Measurements from ENCODE around the gene SH3BP2. TPM values are rescaled to one million over a fixed set of nuclear protein-coding genes. Genes with fewer than 3 reads are reported as not detected.
A peak's percentile ranks its signal among the peaks of the same experiment; 100 is the strongest.

Gene SH3BP2
- total RNA-seq, 1 donor from 2014 or later = 32.6 TPM

DNA sequence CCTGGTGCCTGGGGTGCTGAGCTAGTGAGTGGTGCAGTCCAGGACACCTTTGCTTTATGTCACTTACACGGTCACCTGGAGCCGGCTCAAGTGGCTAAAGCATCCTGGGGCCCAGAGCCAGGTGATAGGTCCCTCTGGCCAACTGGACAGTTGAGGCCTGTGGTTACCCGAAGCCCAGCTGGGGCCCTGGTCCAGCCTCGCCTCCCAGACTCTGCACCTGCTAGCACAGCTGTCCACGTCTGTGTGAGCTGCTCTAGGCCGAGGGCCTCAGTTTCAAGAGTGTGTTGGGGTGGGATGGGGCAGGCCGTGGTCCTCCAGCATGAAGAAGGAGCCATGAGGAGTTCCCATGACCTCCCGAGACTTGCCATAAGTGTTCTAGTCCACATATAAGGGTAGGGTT is 43.1 kb downstream of the SH3BP2 start:
- ATAC-seq = no peak

DNA sequence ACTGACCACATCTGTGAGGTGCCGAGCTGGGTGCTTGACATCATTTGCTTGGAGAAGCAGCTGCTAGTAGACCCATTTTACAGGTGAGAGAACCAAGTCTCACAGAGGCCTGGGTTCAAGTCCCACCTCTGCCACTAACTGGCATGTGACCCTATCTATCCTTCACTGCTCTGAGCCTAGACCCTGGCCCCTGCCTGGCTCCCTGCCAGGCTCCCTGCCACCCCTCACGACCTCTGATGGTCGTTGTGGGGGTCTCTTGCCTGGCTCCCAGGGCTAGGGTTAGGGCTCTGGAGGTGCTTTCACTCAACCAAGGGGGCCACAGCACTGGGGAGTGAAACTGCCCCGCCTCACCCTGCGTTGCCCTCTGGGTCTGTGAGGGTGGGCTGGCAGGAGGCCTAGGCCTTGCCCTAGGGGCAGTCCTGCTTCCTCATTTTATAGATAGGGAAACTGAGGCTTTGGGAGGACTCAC is 43.5 kb downstream of the SH3BP2 start:
- ATAC-seq = no peak

DNA sequence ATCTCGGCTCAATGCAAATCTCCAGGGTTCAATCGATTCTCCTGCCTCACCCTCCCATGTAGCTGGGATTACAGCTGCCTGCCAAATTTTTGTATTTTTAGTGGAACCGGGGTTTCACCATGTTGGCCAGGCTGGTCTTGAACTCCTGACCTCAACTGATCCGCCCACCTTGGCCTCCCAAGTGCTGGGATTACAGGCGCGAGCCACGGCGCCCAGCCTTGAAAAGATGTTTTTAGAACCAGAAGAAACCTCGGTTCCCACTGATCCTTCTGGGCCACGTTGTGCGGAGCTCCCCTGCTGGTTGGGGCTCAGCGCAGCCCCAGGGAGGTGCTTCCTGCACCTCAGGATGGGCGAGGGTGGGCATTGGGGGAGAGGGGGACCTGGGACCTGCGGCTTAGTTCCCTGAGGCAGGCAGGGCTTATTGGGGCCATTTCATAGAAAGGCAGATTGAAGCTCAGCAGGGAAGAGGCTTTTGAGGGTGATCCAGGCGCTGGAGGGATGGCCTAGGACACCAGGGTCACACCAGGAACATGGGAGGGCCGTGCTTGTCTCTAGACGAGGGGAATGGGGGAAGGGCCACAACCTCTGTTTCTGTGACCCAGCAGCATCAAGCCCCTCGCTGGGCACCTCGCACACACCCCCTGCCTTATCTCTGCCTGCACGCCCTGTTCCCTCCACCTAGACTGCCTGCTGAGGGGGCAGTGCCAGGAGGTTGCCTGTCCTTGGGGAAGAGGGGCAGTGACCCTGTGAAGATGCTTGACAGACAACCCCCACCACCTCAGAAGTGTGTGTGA is 44.4 kb downstream of the SH3BP2 start:
- no peak for ATAC-seq

GRCh38 chr4:2837904-2838496 is 45.1 kb downstream of the SH3BP2 start:
- peak; percentile 43 for ATAC-seq

DNA sequence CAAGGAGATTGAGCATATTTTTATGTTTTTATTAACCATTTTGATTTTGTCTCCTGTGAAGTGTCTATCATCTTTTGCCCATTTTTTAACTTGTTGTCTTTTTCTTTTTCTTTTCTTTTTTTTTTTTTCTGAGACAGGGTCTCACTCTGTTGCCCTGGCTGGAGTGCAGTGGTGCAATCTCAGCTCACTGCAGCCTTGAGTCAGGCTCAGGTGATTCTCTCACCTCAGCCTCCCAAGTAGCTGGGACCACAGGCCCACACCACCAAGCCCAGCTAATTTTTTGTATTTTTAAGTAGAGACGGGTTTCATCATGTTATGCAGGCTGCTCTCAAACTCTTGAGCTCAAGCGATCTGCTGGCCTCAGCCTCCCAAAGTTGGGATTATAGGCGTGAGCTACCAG is 46.2 kb downstream of the SH3BP2 start:
- ATAC-seq = no peak

DNA sequence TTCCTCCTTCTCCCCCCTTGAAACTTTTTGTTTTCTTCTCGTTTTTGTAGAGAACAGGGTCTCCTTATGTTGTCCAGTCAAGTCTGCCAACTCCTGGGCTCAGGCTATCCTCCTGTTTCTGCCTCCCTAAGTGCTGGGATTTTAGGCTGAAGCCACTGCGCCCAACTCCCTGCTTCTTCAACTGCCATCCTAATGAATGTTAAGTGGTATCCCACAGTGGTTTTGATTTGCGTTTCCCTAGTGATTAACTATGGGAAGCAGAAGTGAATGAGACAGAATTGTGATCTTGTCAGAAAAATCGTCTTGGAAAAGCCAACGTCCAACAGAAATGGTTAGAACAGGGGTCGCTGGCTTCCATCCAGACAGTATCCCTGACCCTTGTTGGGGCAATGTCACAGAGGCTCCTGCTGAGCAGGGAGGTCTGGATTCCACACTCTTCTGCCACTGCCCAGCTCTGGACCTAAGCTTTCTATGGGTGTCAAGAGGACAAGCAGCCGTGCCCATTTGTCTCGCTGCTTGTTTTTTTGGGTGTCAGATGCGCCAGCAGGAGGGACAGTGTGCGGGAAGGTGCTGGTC is 49.9 kb downstream of the SH3BP2 start:
- no peak for ATAC-seq

- ATAC-seq = peak; percentile 99
These were observed 50.5 kb downstream of the SH3BP2 start, which contains the start of gene ADD1 for GRCh38 chr4:2843263-2843940. Gene ADD1 (plus strand): TSS chr4:2843844. CDS start chr4:2875916, 32,072 bp downstream.

DNA sequence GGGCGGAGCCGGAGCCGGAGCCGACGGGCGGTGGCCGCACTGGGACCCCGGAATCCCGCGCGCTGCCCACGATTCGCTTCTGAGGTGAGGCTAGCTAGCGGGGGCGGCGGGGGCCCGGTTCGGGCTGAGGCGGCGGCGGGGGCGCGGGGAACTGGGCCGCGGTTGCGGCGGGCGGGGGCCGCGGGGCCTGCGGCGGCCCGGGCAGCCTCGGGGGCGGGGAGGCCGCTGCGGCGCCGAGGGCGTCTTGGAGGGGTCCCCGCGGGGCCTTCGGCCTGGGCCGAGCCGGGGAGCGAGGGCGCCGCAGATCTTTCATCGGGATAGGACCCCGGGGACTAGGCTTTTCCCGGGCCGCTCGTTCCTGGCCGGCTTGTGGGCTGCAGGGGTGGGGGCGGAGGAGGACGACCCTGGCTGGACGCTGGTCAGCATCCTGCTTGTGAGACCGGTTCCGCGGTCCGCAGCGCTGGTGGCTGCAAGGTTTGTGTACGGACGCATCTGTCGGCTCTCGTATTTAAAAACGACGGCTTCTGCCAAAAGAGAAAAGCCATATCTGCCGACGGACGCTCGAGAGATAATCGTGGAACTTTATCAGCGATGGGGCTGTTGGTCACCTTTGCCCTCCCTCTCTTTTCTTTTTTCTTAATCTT is 51.2 kb downstream of the SH3BP2 start:
- ATAC-seq = peak; percentile 4

GRCh38 chr4:2846172-2846571 is 53.3 kb downstream of the SH3BP2 start:
- ATAC-seq = no peak

DNA sequence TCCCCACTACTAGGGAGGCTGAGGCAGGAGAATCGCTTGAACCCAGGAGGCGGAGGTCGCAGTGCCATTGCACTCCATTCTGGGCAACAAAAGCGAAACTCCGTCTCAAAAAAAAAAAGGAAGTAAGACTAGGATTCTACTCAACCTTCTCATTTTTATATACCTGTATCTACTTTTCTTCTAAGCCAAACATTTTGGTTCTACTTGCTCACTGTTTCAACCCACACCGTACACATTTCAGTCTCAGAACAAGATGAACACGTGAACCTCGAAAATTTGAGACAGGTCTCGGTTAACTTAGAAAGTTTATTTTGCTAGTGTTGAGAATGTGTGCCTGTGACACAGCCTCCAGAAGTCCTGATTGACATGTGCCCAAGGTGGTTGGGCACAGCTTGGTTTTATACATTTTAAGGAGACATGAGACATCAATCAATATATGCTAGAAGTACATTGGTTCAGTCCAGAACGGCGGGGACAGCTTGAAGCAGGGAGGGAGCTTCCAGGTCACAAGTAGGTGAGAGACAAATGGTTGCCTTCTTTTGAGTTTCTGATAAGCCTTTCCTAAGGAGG is 54.5 kb downstream of the SH3BP2 start:
- no peak for ATAC-seq

DNA sequence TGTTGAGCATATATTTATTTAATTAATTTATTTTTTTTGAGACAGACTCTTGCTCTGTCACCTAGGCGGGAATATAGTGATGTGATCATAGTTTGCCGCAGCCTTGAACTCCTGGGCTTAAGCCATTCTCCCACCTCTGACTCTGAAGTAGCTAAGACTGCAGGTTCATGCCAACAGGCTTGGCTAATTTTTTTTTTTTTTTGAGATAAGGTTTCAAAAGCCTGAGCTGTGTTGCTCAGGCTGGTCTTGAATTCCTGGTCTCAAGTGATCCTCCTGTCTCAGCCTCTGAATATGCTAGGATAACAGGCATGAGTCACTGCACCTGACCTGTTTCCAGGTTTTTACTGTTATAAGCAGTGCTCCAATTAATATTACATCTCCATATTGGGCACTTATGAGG is 55.6 kb downstream of the SH3BP2 start:
- no peak for ATAC-seq

DNA sequence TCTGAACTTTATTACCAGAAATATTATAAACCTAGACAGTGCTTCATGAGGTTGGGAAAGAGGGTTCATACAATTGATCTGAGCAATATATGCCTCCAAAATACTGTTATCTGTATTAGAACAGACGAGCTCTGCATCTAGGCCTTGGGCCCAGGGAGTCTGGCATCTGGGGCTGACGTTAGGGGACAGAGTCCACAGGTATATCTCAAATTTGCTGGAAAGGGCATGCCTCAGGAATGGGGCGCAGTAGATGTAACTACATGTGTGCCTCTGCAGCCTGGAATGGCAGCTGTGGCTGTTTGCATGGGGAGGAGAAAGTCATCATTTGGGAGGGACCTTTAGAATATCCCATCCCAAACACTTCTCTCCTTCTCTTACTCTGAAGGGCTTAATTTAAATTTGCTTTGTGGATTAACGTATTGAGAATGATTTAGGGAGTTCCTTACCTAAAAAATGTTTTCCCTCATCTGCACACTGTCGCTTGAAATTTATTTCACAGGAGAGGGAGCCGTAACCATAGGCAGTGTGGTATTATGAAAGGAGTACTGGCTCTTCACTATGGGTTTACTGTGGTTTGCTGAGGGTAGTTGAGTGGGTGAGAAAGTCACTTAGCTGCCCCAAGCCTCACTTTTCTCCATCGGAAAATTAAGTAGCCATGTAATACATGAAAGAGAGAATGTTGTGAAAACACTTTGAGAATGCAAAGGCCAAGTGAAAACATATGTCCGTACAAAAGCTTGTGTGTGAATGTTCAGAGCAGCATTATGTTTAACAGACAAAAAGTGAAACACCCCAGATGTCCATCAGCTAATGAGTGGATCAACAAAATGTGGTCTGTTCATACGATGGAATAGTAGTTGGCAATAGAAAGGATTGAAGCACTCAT is 56.6 kb downstream of the SH3BP2 start:
- ATAC-seq = no peak

DNA sequence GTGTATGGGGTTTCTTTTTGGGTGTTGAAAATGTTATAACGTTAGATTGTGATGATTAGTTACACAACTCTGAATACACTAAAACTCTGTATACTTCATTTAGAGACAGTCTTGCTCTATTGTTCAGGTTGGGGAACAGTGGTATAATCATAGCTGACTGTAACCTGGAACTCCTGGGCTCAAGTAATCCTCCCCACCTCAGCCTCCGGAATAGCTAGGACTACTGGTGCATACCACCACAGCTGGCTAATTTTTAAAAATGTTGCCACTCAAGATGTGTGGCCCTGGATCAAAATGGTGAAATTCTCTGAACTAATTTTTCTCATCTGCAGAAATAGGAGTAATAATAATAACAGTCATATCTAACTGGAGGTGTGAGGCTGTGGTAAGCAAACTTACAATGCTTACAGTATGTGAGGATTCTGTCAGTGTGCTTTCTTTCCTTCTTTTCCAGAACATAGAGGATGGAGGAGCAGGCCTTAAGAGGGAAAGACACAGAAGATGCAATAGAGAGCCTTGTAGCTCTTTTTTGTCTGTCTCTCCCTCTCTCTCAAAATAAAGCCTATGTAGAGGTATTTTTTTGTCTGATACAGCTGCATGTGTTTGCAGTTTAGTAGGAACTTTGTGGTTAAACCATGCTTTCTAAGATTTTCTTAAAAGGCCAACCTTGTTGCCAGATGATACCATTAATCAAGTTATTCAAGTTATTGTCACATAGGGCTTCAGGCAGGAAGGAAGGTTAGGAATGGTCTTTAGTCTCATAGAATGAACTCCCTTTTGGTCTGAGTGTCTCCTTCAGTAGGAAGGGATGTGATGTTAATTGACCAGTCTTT is 58.3 kb downstream of the SH3BP2 start:
- ATAC-seq = no peak

DNA sequence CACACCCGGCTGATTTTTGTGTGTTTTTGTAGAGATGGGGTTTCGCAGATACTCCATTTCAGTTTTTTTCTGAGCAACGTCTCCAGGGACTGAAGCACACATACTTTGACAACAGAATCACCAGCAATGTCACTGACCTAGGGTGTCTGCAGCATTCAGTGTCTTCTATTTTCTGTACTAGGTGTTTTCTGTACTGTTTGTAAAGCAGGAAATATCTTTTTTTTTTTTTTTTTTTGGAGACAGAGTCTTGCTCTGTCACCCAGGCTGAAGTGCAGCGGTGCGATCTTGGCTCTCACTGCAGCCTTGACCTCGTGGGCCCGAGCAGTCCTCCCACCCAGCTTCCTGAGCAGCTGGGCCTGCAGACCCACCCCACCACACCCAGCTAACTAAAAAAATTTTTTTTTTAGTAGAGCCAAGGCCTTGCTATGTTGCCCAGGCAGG is 59.6 kb downstream of the SH3BP2 start:
- peak; percentile 60 for ATAC-seq

DNA sequence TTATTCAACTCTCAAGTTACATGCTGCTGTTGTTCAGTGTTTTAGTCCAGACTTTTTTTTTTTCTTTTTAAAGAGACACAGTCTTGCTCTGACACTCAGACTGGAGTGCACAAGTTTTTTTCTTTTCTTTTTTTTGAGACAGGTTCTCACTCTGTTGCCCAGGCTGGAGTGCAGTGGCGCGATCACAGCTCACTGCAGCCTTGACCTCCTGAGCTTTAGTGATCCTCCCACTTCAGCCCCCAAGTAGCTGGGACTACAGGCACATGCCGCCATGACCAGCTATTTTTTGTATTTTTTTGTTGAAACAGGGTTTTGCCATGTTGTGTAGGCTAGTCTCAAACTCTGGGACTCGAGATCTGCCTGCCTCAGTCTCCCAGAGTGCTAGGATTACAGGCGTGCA is 62.7 kb downstream of the SH3BP2 start:
- no peak for ATAC-seq

GRCh38 chr4:2856266-2856665 is 63.4 kb downstream of the SH3BP2 start:
- ATAC-seq = no peak

GRCh38 chr4:2857349-2857927 is 64.6 kb downstream of the SH3BP2 start:
- ATAC-seq = no peak

- no peak for ATAC-seq
These were observed 65.7 kb downstream of the SH3BP2 start for GRCh38 chr4:2858451-2859217.

DNA sequence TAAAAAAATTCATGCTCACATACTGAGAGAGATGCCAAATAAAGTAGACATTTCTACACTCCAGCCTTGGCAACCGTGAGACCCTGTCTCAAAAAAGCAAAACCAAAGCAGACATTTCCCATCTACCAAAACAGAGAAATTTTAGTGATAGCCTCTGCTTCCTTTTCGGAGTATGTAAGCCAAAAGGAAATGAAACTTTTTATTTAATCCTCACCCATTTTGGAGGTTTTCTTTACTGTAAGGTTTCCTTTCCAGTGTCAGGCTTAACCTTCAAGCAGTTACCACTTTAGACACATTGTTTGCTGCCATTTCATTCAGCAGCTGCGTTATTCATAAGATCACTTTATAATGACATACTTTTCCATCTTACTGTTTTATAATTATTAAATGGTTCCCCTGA is 66.6 kb downstream of the SH3BP2 start:
- ATAC-seq = no peak

Measured in esophagus mucosa (tissue), 1 donor.